ENCODE measurements around the gene ANKK1.

DNA sequence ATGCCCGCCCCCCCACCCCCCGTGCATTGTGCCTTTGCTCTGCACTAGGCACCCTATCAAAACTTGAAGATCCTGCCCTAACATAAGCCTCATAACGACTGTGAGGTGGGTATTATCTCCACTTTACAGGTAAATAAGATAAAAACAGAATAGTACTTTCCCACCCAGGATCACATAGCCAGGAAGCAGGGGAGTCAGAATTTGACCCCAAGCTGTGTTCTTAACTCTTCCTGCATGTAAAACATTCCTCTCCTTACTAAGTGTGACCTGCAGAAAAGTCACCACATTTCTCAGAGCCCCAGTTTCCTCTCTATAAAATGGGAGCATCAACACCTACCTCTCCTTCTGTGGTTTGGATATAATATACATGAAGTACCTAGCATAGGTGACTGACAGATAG lies 18.2 kb upstream of the ANKK1 start:
- TF ChIP-seq, protein P1, sequence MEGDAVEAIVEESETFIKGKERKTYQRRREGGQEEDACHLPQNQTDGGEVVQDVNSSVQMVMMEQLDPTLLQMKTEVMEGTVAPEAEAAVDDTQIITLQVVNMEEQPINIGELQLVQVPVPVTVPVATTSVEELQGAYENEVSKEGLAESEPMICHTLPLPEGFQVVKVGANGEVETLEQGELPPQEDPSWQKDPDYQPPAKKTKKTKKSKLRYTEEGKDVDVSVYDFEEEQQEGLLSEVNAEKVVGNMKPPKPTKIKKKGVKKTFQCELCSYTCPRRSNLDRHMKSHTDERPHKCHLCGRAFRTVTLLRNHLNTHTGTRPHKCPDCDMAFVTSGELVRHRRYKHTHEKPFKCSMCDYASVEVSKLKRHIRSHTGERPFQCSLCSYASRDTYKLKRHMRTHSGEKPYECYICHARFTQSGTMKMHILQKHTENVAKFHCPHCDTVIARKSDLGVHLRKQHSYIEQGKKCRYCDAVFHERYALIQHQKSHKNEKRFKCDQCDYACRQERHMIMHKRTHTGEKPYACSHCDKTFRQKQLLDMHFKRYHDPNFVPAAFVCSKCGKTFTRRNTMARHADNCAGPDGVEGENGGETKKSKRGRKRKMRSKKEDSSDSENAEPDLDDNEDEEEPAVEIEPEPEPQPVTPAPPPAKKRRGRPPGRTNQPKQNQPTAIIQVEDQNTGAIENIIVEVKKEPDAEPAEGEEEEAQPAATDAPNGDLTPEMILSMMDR (IDR thresholded peaks at IDR 0.05; ENCODE audit: low read depth, low read length, poor library complexity, severe bottlenecking): no peak
- TF ChIP-seq EZH2phosphoT487 (IDR thresholded peaks at IDR 0.05; ENCODE audit: borderline replicate concordance, low read length): no peak
